NCI-H345 treated with DMSO at 0.1 percent for 48 hours (cell line): ENCODE results near the gene GNE.
"Not testable (repeated sequence)": the region's sequence is repeated elsewhere in the genome, so short reads cannot be mapped to it uniquely, and the experiment has no call there.

Experiments used
- DNase-seq: peaks from one replicate; lab custom pipeline; 2025; ENCODE audit not compliant: unreplicated experiment; lab: John Stamatoyannopoulos, UW

The GNE gene

GRCh38 chr9:36273354-36273753, 15.1 kb upstream of the GNE start:
- DNase-seq = not testable (repeated sequence)

GRCh38 chr9:36268007-36268427, 9.8 kb upstream of the GNE start:
- DNase-seq = no peak

DNA sequence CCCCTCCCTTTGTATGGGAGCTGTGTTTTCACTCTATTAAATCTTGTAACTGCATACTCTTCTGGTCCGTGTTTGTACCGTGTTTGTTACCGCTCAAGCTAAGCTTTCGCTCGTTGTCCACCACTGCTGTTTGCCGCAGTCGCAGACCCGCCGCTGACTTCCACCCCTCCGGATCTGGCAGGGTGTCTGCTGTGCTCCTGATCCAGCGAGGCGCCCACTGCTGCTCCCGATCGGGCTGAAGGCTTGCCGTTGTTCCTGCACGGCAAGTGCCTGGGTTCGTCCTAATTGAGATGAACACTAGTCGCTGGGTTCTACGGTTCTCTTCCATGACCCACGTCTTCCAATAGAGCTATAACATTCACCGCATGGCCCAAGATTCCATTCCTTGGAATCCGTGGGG, 6.6 kb upstream of the GNE start:
- no peak for DNase-seq

- DNase-seq = no peak
These were observed 5.4 kb upstream of the GNE start for GRCh38 chr9:36263683-36264082.

DNA sequence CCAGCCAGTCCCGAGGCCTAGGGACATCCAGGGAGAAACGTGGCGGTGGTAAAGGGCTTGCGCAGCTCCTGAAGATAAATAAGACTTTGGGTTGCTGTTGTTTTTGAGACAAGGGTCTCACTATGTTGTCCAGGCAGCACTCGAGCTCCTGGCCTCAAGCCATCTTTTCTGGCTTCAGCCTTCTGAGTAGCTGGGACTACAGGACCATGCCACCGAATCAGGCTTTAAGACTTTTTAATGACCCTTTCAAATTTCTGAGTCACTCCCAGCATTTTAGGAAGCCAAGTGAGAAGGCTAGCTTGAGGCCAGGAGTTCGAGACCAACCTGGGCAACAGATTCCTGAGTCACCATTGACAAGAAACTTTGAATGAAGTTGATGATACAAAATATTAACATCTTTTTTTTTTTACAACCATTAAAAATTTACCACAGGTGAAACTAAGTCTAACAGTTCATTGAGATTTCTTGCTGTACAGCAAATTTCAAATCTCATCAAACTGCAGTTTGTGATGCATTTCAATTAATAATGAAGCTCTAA, 817 bp upstream of the GNE start:
- DNase-seq = no peak

- no peak for DNase-seq
These were observed 6.8 kb downstream of the GNE start for GRCh38 chr9:36251428-36251827.

- no peak for DNase-seq
These were observed 8.2 kb downstream of the GNE start for GRCh38 chr9:36250079-36250478.

DNA sequence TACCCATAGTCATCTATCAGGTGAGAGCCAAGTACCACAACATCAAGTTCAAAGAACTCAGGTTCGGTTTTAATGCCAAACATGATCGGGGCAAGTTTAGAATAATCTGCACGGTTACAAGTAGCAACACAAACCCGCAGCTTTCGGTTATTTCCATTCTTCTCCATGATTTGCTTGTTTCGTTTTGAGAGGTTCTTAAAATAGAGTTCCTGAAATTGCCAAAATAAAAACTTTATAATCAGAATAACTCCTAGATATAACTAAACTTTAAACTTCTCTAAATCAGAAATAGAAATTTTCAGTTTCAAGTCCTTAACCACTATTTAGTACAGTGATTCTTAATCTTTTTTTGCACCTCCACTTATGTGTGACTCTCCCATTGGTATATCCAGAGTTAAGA, 9.1 kb downstream of the GNE start:
- DNase-seq = no peak

DNA sequence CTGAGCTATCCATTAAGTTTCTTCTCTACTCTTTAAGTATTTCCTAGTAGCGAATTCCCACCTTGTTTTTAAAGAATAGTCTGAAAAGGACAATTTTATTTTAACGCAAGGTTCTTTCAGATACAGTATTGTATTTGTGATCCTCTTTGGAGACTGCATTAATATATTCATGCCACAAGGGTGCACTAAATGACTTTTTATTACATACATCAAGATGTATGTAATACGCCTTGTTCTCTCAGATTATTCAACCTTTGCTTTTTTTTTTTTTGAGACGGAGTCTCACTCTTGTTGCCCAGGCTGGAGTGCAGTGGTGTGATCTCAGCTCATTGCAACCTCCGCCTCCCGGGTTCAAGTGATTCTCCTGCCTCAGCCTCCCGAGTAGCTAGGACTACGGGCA, 10.2 kb downstream of the GNE start:
- not testable (repeated sequence) for DNase-seq

GRCh38 chr9:36247356-36247755, 10.9 kb downstream of the GNE start:
- no peak for DNase-seq

DNA sequence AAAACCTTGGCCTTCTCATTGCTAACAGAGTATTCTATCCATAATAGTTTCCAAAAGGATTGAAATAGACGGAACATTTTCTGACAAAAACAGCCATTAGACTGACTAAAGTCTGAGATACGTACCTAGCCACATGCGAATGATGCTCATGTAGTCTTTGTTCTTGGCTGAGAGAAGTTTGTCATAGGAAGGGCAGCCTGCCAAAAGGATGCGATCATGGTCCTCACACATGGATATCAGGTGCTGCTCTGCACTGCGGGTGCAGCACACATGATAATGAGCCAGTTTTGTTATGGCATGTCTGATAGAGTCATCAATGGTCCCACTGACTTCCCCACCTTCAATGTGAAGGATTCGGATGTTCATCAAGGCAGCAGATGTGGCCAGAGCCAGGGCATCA, 12.3 kb downstream of the GNE start:
- no peak for DNase-seq

- not testable (repeated sequence) for DNase-seq
These were observed 18.6 kb downstream of the GNE start for GRCh38 chr9:36239675-36240074.

DNA sequence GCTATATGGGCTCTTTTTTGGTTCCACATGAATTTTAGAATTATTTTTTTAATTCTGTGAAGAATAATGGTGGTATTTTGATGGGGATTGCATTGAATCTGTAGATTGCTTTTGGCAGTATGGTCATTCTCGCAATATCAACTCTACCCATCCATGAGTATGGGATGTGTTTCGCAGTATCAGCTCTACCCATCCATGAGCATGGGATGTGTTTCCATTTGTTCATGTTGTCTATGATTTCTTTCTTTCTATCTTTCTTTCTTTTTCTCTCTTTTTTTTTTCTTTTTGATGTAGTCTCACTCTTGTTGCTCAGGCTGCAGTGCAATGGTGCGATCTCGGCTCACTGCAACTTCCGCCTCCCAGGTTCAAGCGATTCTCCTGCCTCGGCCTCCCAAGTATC, 19.0 kb downstream of the GNE start:
- DNase-seq = not testable (repeated sequence)

DNA sequence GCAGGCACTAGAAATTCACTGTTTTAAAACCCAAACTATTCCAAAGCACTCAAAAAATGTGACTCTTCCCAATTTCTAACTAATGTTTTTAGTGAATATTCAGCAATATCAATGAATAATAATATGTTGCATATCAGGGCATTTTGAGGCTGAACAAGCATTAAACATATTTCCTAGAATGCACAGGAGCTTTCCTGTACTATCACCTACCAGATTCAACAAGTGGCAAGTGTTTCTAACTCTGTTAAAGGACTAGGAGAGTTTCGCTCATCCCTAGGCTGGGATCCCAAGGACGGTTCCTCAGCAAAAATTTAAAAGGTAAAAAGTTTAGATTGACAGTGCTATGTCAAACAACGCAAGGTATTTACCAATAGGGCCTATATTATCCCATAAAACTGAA, 21.0 kb downstream of the GNE start:
- no peak for DNase-seq

DNA sequence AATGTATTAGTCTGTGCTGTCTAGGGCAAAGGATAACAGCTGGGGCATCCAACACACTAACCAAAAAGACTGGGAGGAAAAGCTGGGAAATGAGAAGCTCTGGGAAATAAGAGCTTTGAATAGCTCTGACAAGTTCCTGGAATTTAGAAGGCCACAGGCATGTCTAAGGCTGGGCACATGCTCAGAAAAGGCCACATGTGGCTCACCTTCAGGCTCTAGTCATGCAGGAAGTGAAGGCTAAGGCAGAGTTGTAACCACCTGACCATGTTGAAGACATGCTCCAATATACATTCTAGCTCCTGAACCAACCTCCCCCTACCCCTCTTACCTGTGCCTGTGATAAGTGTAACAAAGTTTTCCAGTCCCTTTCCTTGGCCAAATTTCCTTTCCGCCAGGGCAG, 35.8 kb downstream of the GNE start:
- DNase-seq = no peak

GRCh38 chr9:36221667-36222066, 36.6 kb downstream of the GNE start:
- DNase-seq = no peak

GRCh38 chr9:36218411-36218901, 39.8 kb downstream of the GNE start:
- DNase-seq = no peak

GRCh38 chr9:36218011-36218410, 40.2 kb downstream of the GNE start:
- DNase-seq = peak; percentile 26

DNA sequence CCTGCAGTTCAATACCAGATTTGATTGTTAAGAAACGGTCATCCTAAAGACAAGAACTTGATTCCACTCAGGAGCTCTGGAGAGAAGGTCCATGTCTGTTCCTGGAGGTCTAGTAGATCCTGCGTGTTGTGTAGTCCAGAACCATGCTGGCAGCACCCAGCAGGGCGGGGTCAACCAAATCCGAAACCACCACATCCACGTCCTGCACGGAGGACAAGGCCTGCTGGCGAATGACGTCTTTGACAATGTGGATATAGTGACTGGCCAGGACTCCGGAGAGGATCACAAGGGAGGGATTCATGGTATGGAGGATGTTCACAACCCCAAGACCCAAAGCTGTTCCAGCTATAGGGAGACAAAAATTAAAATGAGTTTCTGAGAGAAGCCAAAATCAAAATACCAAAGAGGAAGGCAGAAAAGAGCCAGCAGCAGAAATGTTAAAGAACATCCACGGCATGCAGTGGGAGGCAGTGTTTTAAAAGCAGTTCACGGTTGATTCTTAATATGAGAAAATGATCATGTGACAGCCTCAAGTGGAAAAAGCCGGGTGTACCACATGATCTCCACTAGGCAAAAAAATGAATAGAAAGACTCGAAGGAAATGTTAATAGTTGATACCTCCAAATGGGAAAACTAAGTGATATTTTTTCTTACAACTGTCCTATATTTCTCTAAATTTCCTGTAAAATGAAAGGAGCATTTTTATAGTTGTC, 40.8 kb downstream of the GNE start:
- DNase-seq = no peak

DNA sequence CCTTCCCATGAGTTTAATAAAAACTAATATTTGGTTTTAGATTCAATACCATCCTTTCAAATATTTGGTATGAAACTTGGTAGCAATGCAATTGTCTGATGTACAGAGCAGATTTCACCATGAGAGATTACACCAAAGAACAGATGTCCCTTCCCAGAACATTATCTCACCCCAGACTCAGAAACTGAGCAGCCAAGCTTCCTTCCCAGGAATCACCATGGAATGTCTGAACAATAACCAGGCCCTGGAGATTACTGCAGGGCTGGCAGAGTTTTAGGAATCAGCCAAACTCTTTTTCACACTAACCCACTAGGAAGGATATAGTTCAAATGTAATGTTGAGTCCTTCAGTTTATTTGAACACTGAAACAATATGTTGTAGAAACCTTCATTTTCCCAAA, 43.7 kb downstream of the GNE start:
- no peak for DNase-seq

DNA sequence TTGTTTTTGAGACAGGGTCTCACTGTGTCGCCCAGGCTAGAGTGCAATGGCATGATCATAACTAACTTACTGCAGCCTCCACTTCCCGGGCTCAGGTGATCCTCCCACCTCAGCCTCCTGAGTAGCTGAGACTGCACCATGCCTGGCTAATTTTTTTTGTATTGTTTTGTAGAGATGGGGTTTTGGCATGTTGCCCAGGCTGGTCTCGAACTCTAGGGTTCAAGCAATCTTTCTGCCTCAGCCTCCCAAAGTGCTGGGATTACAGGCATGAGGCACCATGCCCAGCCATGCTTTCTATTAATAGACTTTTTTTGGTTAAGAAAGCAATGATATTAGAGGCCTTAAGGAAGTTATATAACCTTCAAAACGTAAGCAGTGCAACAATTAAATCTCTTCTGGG, 44.3 kb downstream of the GNE start:
- DNase-seq = no peak

DNA sequence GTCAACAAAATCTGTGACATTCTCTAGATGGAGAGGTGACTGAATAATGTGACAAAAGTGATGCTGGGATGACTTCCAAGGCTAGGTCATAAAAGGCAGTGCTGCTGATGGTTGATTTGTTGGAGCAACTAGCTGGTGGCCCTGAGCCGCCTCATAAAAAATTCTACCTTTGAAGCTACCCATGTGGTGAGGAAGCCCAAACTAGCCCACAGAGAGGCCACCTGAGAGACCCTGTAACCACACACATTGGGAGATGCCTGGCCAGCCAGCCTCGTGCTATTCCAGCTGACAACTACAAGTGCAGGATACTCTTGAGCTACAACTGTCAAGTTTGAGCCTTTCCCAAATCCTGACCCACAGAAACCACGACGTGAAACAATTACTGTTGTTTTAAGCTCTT, 44.9 kb downstream of the GNE start:
- DNase-seq = no peak

DNA sequence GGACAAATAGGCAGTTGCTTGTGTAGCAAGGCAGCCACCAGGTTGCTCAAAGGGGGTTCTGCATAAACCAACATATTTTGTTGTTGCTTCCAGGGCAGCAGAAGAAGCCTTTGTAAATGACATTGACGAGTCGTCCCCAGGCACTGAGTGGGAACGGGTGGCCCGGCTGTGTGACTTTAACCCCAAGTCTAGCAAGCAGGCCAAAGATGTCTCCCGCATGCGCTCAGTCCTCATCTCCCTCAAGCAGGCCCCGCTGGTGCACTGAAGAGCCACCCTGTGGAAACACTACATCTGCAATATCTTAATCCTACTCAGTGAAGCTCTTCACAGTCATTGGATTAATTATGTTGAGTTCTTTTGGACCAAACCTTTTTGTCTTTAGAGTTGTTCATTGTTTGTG, 46.7 kb downstream of the GNE start:
- no peak for DNase-seq
